ENCODE measurements around the gene DIPK2B.

DNA sequence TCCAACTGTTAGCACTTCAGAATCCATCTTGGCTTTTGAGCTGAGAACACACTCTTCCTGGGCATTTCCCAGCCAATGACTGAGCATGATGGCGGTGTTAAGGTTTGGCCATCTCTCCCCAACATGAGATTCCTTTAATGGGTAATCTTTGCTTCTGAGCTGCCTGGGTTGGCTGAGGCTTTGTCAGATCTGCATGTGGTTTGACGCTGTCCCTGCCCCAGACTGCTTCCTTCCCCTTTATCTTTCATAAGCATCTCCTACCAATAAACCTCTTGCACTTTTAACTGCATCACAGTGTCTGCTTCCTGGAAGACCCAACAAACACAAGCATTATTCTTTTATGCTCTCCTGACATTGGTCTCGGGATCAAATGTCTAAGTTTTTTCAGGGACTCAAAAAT is 31.5 kb upstream of the DIPK2B start:
- TF ChIP-seq JUND (IDR thresholded peaks at IDR 0.05) (no peak), CTCF (IDR thresholded peaks at IDR 0.05; ENCODE audit: low read depth, low read length, missing input control) (no peak), TAF1 (conservative IDR thresholded peaks at IDR 0.05) (no peak), SP1 (IDR thresholded peaks at IDR 0.05) (no peak), GABPA (IDR thresholded peaks at IDR 0.05 in 1 of 2, conservative IDR thresholded peaks at IDR 0.05 in 1 of 2) (no peak)
- TF ChIP-seq, protein P1, sequence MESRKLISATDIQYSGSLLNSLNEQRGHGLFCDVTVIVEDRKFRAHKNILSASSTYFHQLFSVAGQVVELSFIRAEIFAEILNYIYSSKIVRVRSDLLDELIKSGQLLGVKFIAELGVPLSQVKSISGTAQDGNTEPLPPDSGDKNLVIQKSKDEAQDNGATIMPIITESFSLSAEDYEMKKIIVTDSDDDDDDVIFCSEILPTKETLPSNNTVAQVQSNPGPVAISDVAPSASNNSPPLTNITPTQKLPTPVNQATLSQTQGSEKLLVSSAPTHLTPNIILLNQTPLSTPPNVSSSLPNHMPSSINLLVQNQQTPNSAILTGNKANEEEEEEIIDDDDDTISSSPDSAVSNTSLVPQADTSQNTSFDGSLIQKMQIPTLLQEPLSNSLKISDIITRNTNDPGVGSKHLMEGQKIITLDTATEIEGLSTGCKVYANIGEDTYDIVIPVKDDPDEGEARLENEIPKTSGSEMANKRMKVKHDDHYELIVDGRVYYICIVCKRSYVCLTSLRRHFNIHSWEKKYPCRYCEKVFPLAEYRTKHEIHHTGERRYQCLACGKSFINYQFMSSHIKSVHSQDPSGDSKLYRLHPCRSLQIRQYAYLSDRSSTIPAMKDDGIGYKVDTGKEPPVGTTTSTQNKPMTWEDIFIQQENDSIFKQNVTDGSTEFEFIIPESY (IDR thresholded peaks at IDR 0.05): no peak
